Right lobe of liver (tissue), 6 donors: ENCODE data around the gene GHR. TPM values are rescaled to one million over a fixed set of nuclear protein-coding genes. Genes with fewer than 3 reads are reported as not detected.
A peak's percentile ranks its signal among the peaks of the same experiment; 100 is the strongest.

Source experiments
- ATAC-seq, 4 donors: fragments of 200-7000 bp; cut with Tn5 transposase; one replicate each; pipeline ENCODE4 v1.9.1; 2020; ENCODE audit warnings: mild to moderate bottlenecking in 4 of 4, moderate library complexity in 4 of 4
- DNase-seq, 3 donors: peaks; one replicate each; pipeline ENCODE4 v3.0.0-alpha.2; 2020
- H3K27ac ChIP-seq, 3 donors: fragments of 200-600 bp; one replicate each; pipeline ENCODE4 v1.8.0; 2022
- H3K27me3 ChIP-seq, 2 donors: fragments of 200-600 bp; one replicate each; pipeline ENCODE4 v1.8.0; 2022
- H3K36me3 ChIP-seq, 4 donors: fragments of 200-600 bp; sonication (generic) in 1 of 4; one replicate each; pipeline versions ENCODE4 v1.5.1 to v1.8.0; 2017 to 2022; ENCODE audit warnings: control low read depth in 1 of 4
- H3K4me1 ChIP-seq, 4 donors: fragments of 200-600 bp; sonication (generic) in 1 of 4; one replicate each; pipeline versions ENCODE4 v1.5.1 to v1.8.0; 2017 to 2022; ENCODE audit warnings: control low read depth in 1 of 4
- H3K4me3 ChIP-seq, 3 donors: fragments of 200-600 bp; one replicate each; pipeline ENCODE4 v1.8.0; 2022
- H3K9me3 ChIP-seq, 4 donors: fragments of 200-600 bp; sonication (generic) in 1 of 4; one replicate each; pipeline versions ENCODE4 v1.5.1 to v1.8.0; 2017 to 2022; ENCODE audit warnings: control low read depth in 1 of 4
- CTCF ChIP-seq, 4 donors: fragments of 200-600 bp in 3 of 4; fragments of 450-650 bp in 1 of 4; IDR thresholded peaks; one replicate each; pipeline versions ENCODE4 v1.5.1 to v1.8.0; 2016 to 2022; ENCODE audit warnings: antibody characterized with exemption in 4 of 4, mild to moderate bottlenecking in 2 of 4
- POLR2A ChIP-seq: fragments of 450-650 bp; IDR thresholded peaks from one replicate; pipeline ENCODE4 v1.6.1; 2017; ENCODE audit warnings: antibody characterized with exemption, mild to moderate bottlenecking
- WGBS: methylation state at CpG from one replicate; pipeline ENCODE4 v1.1.6; 2018; ENCODE audit warnings: low coverage, low lambda C conversion rate; ENCODE audit not compliant: insufficient coverage; ENCODE audit errors: missing lambda C conversion rate; 5-methylcytosine and 5-hydroxymethylcytosine counted together
- intact Hi-C, 2 donors: fragments of 100-400 bp; cut with DNase I; formaldehyde crosslinking; loops; one replicate each; pipeline versions ENCODE4 v1.11.2 to v1.14.1; 2022
- total RNA-seq, 6 experiments: library from RNA; depleted of rRNA in 2 of 6; stranded (reverse); fragments of >200 nt in 2 of 6; fragmentation: NEBNext Ultra II Directional in 3 of 6; extraction: Animal tissue kit (Norgen Biotek cat#: 25700) in 3 of 6; gene quantifications; one replicate each; pipeline versions ENCODE4 v1.1.0 to v1.2.4, GENCODE V29; 2016 to 2023
- donor health status: DM: no; HTN: yes; CAD: no.
- donor health status: DM: no; HTN: no; CAD: no.
- donor health status: DM: no; HTN: no; CAD: no.
- donor health status: DM: no; HTN: yes; CAD: no.
- donor health status: DM: no; HTN: yes; CAD: no.

GHR gene
- total RNA-seq, 6 experiments from 2014 or later, result 25.9 to 90.7 (median 71.9) TPM

GRCh38 chr5:42621242-42621641 is 198.0 kb downstream of the GHR start:
- intact Hi-C loops, result no loop called here
- Histone ChIP-seq H3K4me3 (no peak overlapping the region), H3K36me3 (no peaks in the 10 kb centered on the region), H3K27me3 (no peaks in the 10 kb centered on the region), H3K9me3 (no peaks in the 10 kb centered on the region), H3K27ac (peak overlapping the region in 2 of 3 donors; percentile 1 to 6), H3K4me1 (peaks cover 0 to 16% (median 3%) of the 10 kb centered on the region in 4 donors)
- 39% methylated on average over 3 of the region's 3 CpGs for WGBS
- no peak for TF ChIP-seq POLR2A
- TF ChIP-seq CTCF (IDR thresholded peaks at IDR 0.05), result no peak
- peak; percentile 46 to 76 (median 54) for ATAC-seq
- no peak for DNase-seq

- H3K9me3 ChIP-seq, result no peaks in the 10 kb centered on the region
- no peak for TF ChIP-seq CTCF (IDR thresholded peaks at IDR 0.05)
- no peak for TF ChIP-seq POLR2A
- H3K27me3 ChIP-seq, result no peaks in the 10 kb centered on the region
- H3K4me1 ChIP-seq, result peaks cover 0 to 20% (median 3%) of the 10 kb centered on the region in 4 donors
- H3K36me3 ChIP-seq, result no peaks in the 10 kb centered on the region
- H3K27ac ChIP-seq, result peak overlapping the region in 1 of 3 donors; percentile 6
- H3K4me3 ChIP-seq, result no peak overlapping the region
- ATAC-seq (peak; percentile 7 to 53 (median 16)), DNase-seq (no peak)
- 17% methylated on average over 1 of the region's 1 CpG for WGBS
- intact Hi-C loops, result no loop called here
These were observed 198.4 kb downstream of the GHR start for GRCh38 chr5:42621662-42622061.

- Histone ChIP-seq H3K36me3 (no peaks in the 10 kb centered on the region), H3K4me3 (no peak overlapping the region), H3K4me1 (peaks cover 0 to 15% (median 3%) of the 10 kb centered on the region in 4 donors), H3K27ac (no peak overlapping the region), H3K9me3 (no peaks in the 10 kb centered on the region), H3K27me3 (no peaks in the 10 kb centered on the region)
- no peak for TF ChIP-seq POLR2A
- TF ChIP-seq CTCF (IDR thresholded peaks at IDR 0.05), result no peak
- DNase-seq (no peak), ATAC-seq (no peak)
- intact Hi-C loops, result no loop called here
- WGBS, result 77% methylated on average over 2 of the region's 2 CpGs
These were observed 201.7 kb downstream of the GHR start for GRCh38 chr5:42624912-42625311.

- DNase-seq (no peak), ATAC-seq (peak in 1 of 4 donors; percentile 45)
- 39% methylated on average over 4 of the region's 4 CpGs for WGBS
- Histone ChIP-seq H3K4me1 (peaks cover 0 to 5% (median 2%) of the 10 kb centered on the region in 4 donors), H3K27ac (no peak overlapping the region), H3K36me3 (no peaks in the 10 kb centered on the region), H3K4me3 (no peak overlapping the region), H3K9me3 (no peaks in the 10 kb centered on the region), H3K27me3 (no peaks in the 10 kb centered on the region)
- TF ChIP-seq POLR2A (no peak), CTCF (IDR thresholded peaks at IDR 0.05) (no peak)
- intact Hi-C loops, result no loop called here
These were observed 203.2 kb downstream of the GHR start for GRCh38 chr5:42626462-42626861.

GRCh38 chr5:42628821-42629220 is 205.6 kb downstream of the GHR start:
- TF ChIP-seq CTCF (IDR thresholded peaks at IDR 0.05) (no peak), POLR2A (no peak)
- Histone ChIP-seq H3K4me3 (no peak overlapping the region), H3K36me3 (no peaks in the 10 kb centered on the region), H3K9me3 (no peaks in the 10 kb centered on the region), H3K27me3 (no peaks in the 10 kb centered on the region), H3K27ac (no peak overlapping the region), H3K4me1 (peaks cover 0 to 5% (median 2%) of the 10 kb centered on the region in 4 donors)
- intact Hi-C loops, result no loop called here
- no peak for ATAC-seq
- 40% methylated on average over 1 of the region's 1 CpG for WGBS
- DNase-seq, result no peak
